WTC11 (cell line): ENCODE results near the gene TNFRSF1B.

Source experiments
- ATF6 ChIP-seq: sonication (generic); formaldehyde crosslinking; IDR thresholded peaks from 2 replicates; pipeline ENCODE4 v1.8.1; 2023; ENCODE audit warnings: mild to moderate bottlenecking, missing genetic modification reagents
- CBFB ChIP-seq: sonication (generic); formaldehyde crosslinking; IDR thresholded peaks from 2 replicates; pipeline ENCODE4 v1.8.1; 2022; ENCODE audit warnings: mild to moderate bottlenecking, low read depth, missing genetic modification reagents
- CREB1 ChIP-seq: sonication (generic); formaldehyde crosslinking; IDR thresholded peaks from 2 replicates; pipeline ENCODE4 v1.8.0; 2023; ENCODE audit warnings: mild to moderate bottlenecking, missing genetic modification reagents
- CTCF ChIP-seq: fragments of 200-600 bp; IDR thresholded peaks from 2 replicates; pipeline ENCODE4 v1.8.0; 2022; ENCODE audit warnings: antibody characterized with exemption
- HMGXB4 ChIP-seq: sonication (generic); formaldehyde crosslinking; IDR thresholded peaks from 2 replicates; pipeline ENCODE4 v1.8.1; 2023; ENCODE audit warnings: mild to moderate bottlenecking, moderate library complexity, missing genetic modification reagents
- KAT7 ChIP-seq: sonication (generic); formaldehyde crosslinking; IDR thresholded peaks from 2 replicates; pipeline ENCODE4 v1.8.1; 2023; ENCODE audit warnings: missing genetic modification reagents, mild to moderate bottlenecking, borderline replicate concordance
- MLX ChIP-seq: sonication (generic); formaldehyde crosslinking; IDR thresholded peaks from 2 replicates; pipeline ENCODE4 v1.8.1; 2023; ENCODE audit warnings: mild to moderate bottlenecking, missing genetic modification reagents, moderate library complexity
- NFYB ChIP-seq: sonication (generic); formaldehyde crosslinking; conservative IDR thresholded peaks from 2 replicates; pipeline ENCODE4 v1.8.0; 2022; ENCODE audit warnings: low read depth, missing genetic modification reagents
- NR2C2 ChIP-seq: sonication (generic); formaldehyde crosslinking; IDR thresholded peaks from 2 replicates; pipeline ENCODE4 v1.8.0; 2022; ENCODE audit warnings: mild to moderate bottlenecking, missing genetic modification reagents
- STAT6 ChIP-seq: sonication (generic); formaldehyde crosslinking; conservative IDR thresholded peaks from 2 replicates; pipeline ENCODE4 v1.8.1; 2023; ENCODE audit warnings: mild to moderate bottlenecking, low read depth, missing genetic modification reagents, moderate library complexity
- ZNF138 ChIP-seq: sonication (generic); formaldehyde crosslinking; conservative IDR thresholded peaks from 2 replicates; pipeline ENCODE4 v1.8.1; 2022; ENCODE audit warnings: mild to moderate bottlenecking, moderate library complexity, missing genetic modification reagents

- TF ChIP-seq CTCF: no peak
- TF ChIP-seq NR2C2 (CRISPR knock-in tag): no peak
- TF ChIP-seq CREB1: no peak
- TF ChIP-seq MLX (CRISPR knock-in tag): no peak
- no peak for TF ChIP-seq HMGXB4
- no peak for TF ChIP-seq CBFB (CRISPR knock-in tag)
- no peak for TF ChIP-seq STAT6 (CRISPR knock-in tag)
- no peak for TF ChIP-seq ZNF138 (CRISPR knock-in tag)
- TF ChIP-seq KAT7 (CRISPR knock-in tag): no peak
- TF ChIP-seq ATF6 (CRISPR knock-in tag): no peak
- TF ChIP-seq NFYB: no peak
These were observed 13.5 kb upstream of the TNFRSF1B start for GRCh38 chr1:12153181-12153785.
